ENCODE results near the gene RDM1. TPM values are rescaled to one million over a fixed set of nuclear protein-coding genes. Genes with fewer than 3 reads are reported as not detected.

Gene RDM1
- polyA plus RNA-seq, 1 donor (not counting 4 experiments of a cell fraction or from before 2014, with no cell fraction given), result 1.1 TPM

DNA sequence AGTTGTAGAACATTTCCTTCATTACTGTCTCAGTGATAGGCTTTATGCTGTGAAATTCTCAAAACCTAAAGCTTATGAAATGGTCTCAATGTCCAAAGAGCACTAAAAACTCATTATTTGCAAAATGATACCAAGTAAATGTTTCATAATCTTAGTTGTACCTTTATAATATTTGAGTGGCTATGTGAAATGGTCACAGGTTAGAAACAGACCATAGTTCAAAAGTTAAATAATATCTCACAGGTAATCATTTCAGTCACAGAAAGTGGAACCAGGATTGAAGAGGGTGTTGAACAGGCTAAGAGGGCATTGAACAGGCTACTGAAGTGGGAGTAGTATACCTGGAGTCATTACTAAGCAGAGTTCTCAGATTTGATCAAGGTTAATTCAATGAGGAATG, 2.9 kb downstream of the RDM1 start:
- TF ChIP-seq, protein P1, sequence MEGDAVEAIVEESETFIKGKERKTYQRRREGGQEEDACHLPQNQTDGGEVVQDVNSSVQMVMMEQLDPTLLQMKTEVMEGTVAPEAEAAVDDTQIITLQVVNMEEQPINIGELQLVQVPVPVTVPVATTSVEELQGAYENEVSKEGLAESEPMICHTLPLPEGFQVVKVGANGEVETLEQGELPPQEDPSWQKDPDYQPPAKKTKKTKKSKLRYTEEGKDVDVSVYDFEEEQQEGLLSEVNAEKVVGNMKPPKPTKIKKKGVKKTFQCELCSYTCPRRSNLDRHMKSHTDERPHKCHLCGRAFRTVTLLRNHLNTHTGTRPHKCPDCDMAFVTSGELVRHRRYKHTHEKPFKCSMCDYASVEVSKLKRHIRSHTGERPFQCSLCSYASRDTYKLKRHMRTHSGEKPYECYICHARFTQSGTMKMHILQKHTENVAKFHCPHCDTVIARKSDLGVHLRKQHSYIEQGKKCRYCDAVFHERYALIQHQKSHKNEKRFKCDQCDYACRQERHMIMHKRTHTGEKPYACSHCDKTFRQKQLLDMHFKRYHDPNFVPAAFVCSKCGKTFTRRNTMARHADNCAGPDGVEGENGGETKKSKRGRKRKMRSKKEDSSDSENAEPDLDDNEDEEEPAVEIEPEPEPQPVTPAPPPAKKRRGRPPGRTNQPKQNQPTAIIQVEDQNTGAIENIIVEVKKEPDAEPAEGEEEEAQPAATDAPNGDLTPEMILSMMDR (optimal IDR thresholded peaks at IDR 0.05 in 1 of 3, IDR thresholded peaks at IDR 0.05 in 1 of 3, conservative IDR thresholded peaks at IDR 0.05 in 1 of 3; ENCODE audit: extremely low read depth in 1 of 3, insufficient read depth in 2 of 3, low read length in 3 of 3), result no peak
- TF ChIP-seq EZH2 (IDR thresholded peaks at IDR 0.05; ENCODE audit: low read length), result no peak

DNA sequence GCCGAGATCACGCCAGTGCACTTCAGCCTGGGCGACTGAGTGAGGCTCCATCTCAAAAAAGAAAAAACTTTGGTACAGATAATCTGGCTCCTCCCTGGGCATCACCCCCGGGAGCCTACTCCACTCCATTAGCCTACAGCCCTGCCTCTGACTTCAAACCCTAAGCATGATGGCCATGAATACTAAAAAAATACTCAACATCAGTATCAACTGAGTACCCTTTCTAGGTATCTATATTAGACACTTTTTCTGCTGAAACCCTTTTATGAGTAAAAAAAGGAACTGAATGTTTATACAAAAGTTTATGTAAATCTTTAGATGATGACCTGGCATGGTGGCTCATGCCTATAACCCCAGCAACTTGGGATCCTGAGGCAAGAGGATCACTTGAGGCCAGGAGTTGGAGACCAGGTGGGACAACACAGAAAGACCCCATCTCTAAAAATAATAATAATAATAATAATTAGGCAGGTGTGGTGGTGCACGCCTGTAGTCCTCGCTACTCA, 6.9 kb downstream of the RDM1 start:
- Histone ChIP-seq H3K27ac (ENCODE audit: control insufficient read depth, insufficient read depth, low read length) (no peak overlapping the region), H3K9ac (ENCODE audit: control insufficient read depth, extremely low read depth, insufficient read depth, low read length) (no peak overlapping the region), H3K9me1 (ENCODE audit: control insufficient read depth, extremely low read depth, insufficient read depth, low read length) (no peaks in the 10 kb centered on the region), H3K9me3 (ENCODE audit: control insufficient read depth, low read depth, low read length) (no peaks in the 10 kb centered on the region), H3K4me2 (ENCODE audit: control insufficient read depth, extremely low read depth, insufficient read depth, low read depth, low read length) (no peak overlapping the region), H2AFZ (ENCODE audit: control insufficient read depth, low read length) (no peak overlapping the region), H3K79me2 (ENCODE audit: control insufficient read depth, insufficient read depth, low read length) (no peaks in the 10 kb centered on the region), H3K36me3 (ENCODE audit: control insufficient read depth in 2 of 2, extremely low read depth in 1 of 2, insufficient read depth in 2 of 2, low read length in 2 of 2) (no peaks in the 10 kb centered on the region), H3K27me3 (ENCODE audit: control insufficient read depth, extremely low read depth, insufficient read depth, low read length) (no peaks in the 10 kb centered on the region), H4K20me1 (ENCODE audit: control insufficient read depth, extremely low read depth, insufficient read depth, low read length) (no peaks in the 10 kb centered on the region), H3K4me3 (ENCODE audit: control insufficient read depth in 2 of 3, extremely low read depth in 1 of 3, insufficient read depth in 2 of 3, low read depth in 1 of 3, low read length in 3 of 3) (no peak overlapping the region), H3K4me1 (ENCODE audit: control insufficient read depth, extremely low read depth, insufficient read depth, low read length) (no peaks in the 10 kb centered on the region)
- DNase-seq (ENCODE audit: low read depth, low spot score) (no peak), FAIRE-seq (no peak)
- dilution Hi-C loops (cut with MboI; ENCODE audit: extremely low pct_ligation_motif_present, low sequenced_read_pairs), result no loop called here
- no peak for TF ChIP-seq EZH2 (IDR thresholded peaks at IDR 0.05; ENCODE audit: low read length)
- TF ChIP-seq, protein P1 (optimal IDR thresholded peaks at IDR 0.05 in 1 of 3, IDR thresholded peaks at IDR 0.05 in 1 of 3, conservative IDR thresholded peaks at IDR 0.05 in 1 of 3; ENCODE audit: extremely low read depth in 1 of 3, insufficient read depth in 2 of 3, low read length in 3 of 3), result no peak

More for the DNA sequence above, 2.9 kb downstream of the RDM1 start:
- Histone ChIP-seq H3K4me2 (ENCODE audit: control insufficient read depth, extremely low read depth, insufficient read depth, low read depth, low read length) (no peak overlapping the region), H2AFZ (ENCODE audit: control insufficient read depth, low read length) (no peak overlapping the region), H4K20me1 (ENCODE audit: control insufficient read depth, extremely low read depth, insufficient read depth, low read length) (no peaks in the 10 kb centered on the region), H3K4me3 (ENCODE audit: control insufficient read depth in 2 of 3, extremely low read depth in 1 of 3, insufficient read depth in 2 of 3, low read depth in 1 of 3, low read length in 3 of 3) (no peak overlapping the region), H3K9ac (ENCODE audit: control insufficient read depth, extremely low read depth, insufficient read depth, low read length) (no peak overlapping the region), H3K9me1 (ENCODE audit: control insufficient read depth, extremely low read depth, insufficient read depth, low read length) (no peaks in the 10 kb centered on the region), H3K36me3 (ENCODE audit: control insufficient read depth in 2 of 2, extremely low read depth in 1 of 2, insufficient read depth in 2 of 2, low read length in 2 of 2) (no peaks in the 10 kb centered on the region), H3K27ac (ENCODE audit: control insufficient read depth, insufficient read depth, low read length) (no peak overlapping the region), H3K4me1 (ENCODE audit: control insufficient read depth, extremely low read depth, insufficient read depth, low read length) (peaks cover 3% of the 10 kb centered on the region), H3K79me2 (ENCODE audit: control insufficient read depth, insufficient read depth, low read length) (no peaks in the 10 kb centered on the region), H3K27me3 (ENCODE audit: control insufficient read depth, extremely low read depth, insufficient read depth, low read length) (no peaks in the 10 kb centered on the region), H3K9me3 (ENCODE audit: control insufficient read depth, low read depth, low read length) (no peaks in the 10 kb centered on the region)
- no peak for FAIRE-seq
- dilution Hi-C loops (cut with MboI; ENCODE audit: extremely low pct_ligation_motif_present, low sequenced_read_pairs), result no loop called here
- no peak for DNase-seq (ENCODE audit: low read depth, low spot score)
